ENCODE data around the gene TNIP1.

Gene TNIP1, protein sequence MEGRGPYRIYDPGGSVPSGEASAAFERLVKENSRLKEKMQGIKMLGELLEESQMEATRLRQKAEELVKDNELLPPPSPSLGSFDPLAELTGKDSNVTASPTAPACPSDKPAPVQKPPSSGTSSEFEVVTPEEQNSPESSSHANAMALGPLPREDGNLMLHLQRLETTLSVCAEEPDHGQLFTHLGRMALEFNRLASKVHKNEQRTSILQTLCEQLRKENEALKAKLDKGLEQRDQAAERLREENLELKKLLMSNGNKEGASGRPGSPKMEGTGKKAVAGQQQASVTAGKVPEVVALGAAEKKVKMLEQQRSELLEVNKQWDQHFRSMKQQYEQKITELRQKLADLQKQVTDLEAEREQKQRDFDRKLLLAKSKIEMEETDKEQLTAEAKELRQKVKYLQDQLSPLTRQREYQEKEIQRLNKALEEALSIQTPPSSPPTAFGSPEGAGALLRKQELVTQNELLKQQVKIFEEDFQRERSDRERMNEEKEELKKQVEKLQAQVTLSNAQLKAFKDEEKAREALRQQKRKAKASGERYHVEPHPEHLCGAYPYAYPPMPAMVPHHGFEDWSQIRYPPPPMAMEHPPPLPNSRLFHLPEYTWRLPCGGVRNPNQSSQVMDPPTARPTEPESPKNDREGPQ

GRCh38 chr5:151080613-151081430 is at the start of gene TNIP1:
Gene TNIP1, minus strand, starts transcription at chr5:151081034. Its CDS starts 15,939 bp downstream, at chr5:151065095.
- DNase-seq (ENCODE audit: insufficient read length, low spot score) (peak; percentile 79), FAIRE-seq (no peak)
- TF ChIP-seq POLR2A (IDR thresholded peaks at IDR 0.05; ENCODE audit: low read depth, low read length): peak; percentile 31; the same call in 1 of the 2 replicates

DNA sequence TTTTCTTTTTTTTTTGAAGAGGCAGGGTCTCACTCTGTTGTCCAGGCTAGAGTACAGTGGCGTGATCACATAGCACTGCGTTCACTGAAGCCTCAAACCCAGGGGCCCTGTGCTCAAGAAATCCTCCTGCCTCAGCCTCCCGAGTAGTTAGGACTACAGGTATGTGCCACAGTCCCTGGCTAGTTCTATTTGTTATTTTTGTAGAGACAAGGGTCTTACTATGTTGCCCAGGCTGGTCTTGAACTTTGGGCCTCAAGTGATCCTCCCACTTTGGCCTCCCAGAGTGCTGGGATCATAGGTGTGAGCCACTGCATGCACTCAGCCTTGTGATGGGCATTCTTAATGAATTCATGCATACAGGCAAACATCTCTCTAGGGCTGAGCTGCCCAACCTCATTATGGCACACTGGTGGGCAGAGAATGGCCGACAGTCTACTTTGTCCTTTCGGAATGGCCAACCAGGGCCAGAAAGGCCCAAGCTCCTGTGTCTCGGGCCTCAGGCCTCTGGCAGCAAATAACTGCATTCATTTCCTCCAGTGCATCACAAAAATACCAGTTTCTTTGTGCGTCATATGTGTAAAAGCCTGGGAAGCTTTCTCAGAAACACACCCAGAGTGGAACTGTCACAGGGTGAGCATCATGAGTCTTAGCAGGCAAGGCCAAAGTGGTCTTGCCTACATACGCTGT is 49.5 kb upstream of the TNIP1 start:
- DNase-seq (ENCODE audit: insufficient read length, low spot score): no peak
- no peak for TF ChIP-seq POLR2A (IDR thresholded peaks at IDR 0.05; ENCODE audit: low read depth, low read length)
- FAIRE-seq: no peak

GRCh38 chr5:151128817-151129216 is 48.0 kb upstream of the TNIP1 start:
- FAIRE-seq: no peak
- no peak for DNase-seq (ENCODE audit: insufficient read length, low spot score)
- no peak for TF ChIP-seq POLR2A (IDR thresholded peaks at IDR 0.05; ENCODE audit: low read depth, low read length)

- FAIRE-seq (no peak), DNase-seq (ENCODE audit: insufficient read length, low spot score) (no peak)
- no peak for TF ChIP-seq POLR2A (IDR thresholded peaks at IDR 0.05; ENCODE audit: low read depth, low read length)
These were observed 47.1 kb upstream of the TNIP1 start for GRCh38 chr5:151127926-151128325.

GRCh38 chr5:151126199-151126645 is 45.4 kb upstream of the TNIP1 start:
- TF ChIP-seq POLR2A (IDR thresholded peaks at IDR 0.05; ENCODE audit: low read depth, low read length): no peak
- FAIRE-seq (no peak), DNase-seq (ENCODE audit: insufficient read length, low spot score) (peak; percentile 80)

DNA sequence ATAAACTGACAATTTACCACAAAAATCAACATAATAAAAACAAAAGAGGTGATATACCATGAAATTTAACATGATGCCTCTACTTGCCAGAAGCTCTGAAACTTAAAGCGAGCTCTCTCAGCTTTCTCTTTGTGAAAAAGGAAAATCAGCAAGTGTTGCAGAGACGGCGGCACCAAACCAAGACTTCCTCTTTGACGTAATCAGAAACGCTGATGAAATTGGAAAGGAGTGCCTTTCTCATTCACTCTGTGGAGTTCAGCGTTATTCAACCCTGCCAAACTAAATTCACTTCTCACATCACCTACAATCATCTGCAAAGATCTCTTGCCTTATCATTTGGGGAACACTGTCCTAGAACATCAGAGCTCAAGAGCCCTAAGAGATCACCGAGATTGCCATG is 44.6 kb upstream of the TNIP1 start:
- no peak for TF ChIP-seq POLR2A (IDR thresholded peaks at IDR 0.05; ENCODE audit: low read depth, low read length)
- FAIRE-seq (no peak), DNase-seq (ENCODE audit: insufficient read length, low spot score) (no peak)

DNA sequence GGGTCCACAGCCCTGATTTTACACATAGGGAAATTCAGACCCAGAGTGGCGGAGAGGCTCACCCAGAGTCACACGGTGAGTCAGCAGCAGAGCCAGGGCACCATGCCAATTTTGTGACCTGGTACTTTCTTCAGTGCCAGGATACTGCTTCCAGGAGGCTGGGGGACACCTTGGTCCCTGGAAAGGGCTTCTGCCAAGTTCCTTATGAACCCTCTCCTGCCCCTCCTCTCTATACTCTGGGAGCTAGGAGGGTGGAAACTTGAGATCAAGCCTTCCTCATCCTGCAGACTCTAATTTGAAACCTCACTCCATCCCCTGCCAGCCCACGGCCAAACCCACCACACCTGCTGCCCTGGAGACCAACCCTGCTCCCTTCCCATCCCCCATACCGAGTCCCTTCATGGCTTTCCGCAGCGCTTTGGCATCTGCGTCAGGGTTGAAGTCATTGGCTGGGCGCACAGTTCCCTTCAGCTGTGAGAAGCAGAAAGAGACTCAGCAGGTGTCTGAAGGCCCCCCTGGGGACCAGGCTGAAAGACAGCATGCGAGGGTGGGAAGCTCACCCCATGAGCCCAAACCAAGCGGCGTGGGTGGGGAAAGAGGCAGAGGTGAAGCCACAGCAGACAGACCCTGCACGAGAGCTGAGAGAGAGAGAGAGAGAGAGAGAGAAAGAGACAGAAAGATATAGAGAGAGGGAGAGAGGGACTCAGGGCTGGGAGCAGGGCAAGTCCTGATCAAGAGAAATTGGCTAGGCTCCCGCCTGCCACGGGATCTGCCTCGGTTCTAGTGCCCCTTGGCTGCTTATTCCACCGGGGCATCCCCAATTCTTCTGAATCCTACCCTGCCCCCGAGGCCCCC is 43.3 kb upstream of the TNIP1 start:
- TF ChIP-seq POLR2A (IDR thresholded peaks at IDR 0.05; ENCODE audit: low read depth, low read length): no peak
- peak; percentile 31 for DNase-seq (ENCODE audit: insufficient read length, low spot score)
- FAIRE-seq: no peak

GRCh38 chr5:151122828-151123227 is 42.0 kb upstream of the TNIP1 start:
- TF ChIP-seq POLR2A (IDR thresholded peaks at IDR 0.05; ENCODE audit: low read depth, low read length): no peak
- no peak for FAIRE-seq
- DNase-seq (ENCODE audit: insufficient read length, low spot score): no peak

- FAIRE-seq (no peak), DNase-seq (ENCODE audit: insufficient read length, low spot score) (no peak)
- no peak for TF ChIP-seq POLR2A (IDR thresholded peaks at IDR 0.05; ENCODE audit: low read depth, low read length)
These were observed 40.8 kb upstream of the TNIP1 start for GRCh38 chr5:151121665-151122064.

DNA sequence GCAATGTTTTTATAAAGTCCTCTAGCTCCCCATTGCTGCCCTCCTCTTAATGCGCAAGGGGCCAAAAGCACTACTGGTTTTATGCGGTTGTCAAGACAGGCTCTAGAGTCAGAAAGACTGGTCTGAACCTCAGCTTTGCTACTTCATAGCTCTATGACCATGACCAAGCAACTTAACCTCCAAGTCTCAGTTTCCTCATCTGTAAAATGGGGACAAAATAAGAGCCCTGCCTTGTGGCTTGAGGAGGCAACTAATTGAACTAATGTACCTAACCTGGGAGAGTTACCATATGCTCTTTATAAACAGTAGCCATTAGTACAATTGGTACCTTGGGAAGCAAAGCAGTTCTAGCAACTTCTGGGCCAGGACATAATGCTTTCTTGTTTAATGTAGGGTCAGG is 40.3 kb upstream of the TNIP1 start:
- DNase-seq (ENCODE audit: insufficient read length, low spot score) (no peak), FAIRE-seq (no peak)
- no peak for TF ChIP-seq POLR2A (IDR thresholded peaks at IDR 0.05; ENCODE audit: low read depth, low read length)

DNA sequence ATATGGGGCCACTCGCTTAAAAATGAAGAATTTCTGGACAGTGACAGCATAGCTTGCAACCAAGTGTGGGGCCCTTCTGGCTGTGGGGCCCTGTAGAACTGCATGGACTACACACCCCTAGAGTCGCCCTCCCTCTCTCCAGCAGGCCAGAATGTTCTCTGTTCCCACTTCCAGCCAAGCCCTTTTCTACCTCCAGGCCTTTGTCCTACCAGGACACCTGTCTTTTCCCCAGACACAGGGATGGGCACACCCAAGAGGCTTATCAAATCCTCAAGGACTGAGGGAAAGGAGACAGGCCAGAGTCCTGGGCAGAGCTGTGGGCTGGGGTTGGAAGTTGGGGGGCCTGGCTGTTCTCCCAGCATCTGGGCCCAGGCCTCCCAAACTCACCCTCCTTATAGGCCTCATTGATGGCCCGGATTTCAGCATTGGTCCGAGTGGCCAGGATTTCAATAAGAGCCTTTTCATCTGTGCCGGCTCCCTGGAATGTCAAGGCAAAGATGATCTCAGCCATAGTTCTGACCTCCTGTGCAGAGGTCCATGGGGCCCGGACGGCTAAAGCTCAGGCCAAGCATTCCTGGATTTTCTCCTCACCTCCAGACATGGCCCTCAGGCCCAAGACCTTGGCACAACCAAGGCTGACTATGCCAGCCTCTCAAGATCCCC is 38.2 kb upstream of the TNIP1 start:
- DNase-seq (ENCODE audit: insufficient read length, low spot score) (no peak), FAIRE-seq (no peak)
- no peak for TF ChIP-seq POLR2A (IDR thresholded peaks at IDR 0.05; ENCODE audit: low read depth, low read length)

DNA sequence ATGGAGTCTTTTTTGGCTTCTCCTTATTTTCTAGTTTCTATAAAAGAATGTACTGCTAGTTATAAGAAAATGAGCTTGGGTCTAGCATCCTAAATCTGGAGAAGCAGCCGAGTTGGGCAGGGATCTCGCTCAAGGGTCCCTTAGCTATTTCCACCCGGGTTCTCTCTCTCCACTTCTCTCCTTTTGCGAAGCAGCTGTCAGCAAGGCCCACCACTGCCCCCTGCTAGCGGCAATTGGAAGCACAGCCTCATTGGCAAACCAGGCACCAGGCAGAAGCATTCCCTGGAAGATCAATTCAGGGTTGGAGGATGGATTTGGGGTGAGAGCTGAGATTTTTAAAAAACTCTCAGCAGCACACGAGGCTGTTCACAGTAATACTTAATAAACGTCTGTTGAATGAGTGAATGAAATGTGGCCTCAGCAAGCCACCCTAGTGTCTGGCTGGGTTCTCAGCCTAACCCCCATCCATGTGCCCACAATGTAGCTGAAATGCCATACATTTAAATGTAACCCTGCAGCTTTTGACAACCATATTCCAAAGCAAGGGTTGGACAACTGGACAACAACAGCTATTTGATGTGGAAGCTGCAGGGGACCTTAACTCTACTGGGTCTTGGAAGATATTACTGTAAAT is 34.6 kb upstream of the TNIP1 start:
- no peak for TF ChIP-seq POLR2A (IDR thresholded peaks at IDR 0.05; ENCODE audit: low read depth, low read length)
- FAIRE-seq (peak; percentile 57), DNase-seq (ENCODE audit: insufficient read length, low spot score) (peak; percentile 61)

Measured in H54 (cell line).